GM19455 (cell line): ENCODE results near the gene MDP1.
A peak's percentile ranks its signal among the peaks of the same experiment; 100 is the strongest.

ENCODE experiments used
- ATAC-seq: cut with Tn5 transposase; IDR thresholded peaks from one replicate; pipeline ENCODE4 v1.9.1; 2021; ENCODE audit not compliant: unreplicated experiment

Gene MDP1

DNA sequence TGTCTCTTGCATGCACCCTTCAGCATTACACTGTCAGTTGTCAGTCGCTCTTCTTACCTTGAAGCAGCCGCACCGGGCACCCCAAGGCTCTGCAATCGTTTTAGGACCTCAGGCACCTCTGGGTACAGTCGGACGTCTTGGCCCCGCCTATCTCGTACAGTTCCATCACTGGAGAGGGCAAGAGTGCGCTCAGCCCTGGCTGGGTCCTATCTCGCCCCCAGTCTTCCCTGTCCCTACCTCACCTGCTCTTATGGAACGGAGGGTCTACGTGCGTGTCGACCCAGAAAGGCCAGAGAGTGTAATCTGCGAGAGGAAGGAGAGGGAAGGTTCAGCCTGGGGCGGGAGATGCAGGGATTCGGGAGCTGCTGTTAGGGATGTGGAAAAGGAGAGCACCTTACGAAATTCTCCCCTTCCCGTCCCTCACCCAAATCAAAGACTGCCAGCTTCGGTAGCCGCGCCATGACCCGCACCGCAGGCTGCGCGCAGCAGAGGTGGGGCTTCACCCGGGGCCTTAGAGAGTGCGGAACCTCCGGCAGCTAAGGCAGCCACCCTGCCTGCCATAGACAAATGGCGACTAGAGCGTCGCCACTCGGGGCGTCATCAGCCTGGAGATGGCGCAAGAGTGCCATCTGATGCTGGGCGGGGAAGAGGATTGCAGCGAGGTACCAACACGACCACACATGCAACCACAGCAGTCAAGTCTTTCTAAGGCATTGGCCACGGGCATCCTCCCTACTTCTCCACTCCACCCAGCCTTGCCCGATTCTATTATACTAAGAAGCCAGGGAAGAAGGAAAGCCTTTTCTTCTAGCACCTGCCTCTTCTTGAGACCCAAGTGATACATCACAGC, at the start of gene MDP1:
Gene MDP1 (minus strand): TSS at position 572 of the 850 bp plus-strand sequence. CDS start 111 bp downstream, at position 461.
- ATAC-seq, result peak; percentile 62

DNA sequence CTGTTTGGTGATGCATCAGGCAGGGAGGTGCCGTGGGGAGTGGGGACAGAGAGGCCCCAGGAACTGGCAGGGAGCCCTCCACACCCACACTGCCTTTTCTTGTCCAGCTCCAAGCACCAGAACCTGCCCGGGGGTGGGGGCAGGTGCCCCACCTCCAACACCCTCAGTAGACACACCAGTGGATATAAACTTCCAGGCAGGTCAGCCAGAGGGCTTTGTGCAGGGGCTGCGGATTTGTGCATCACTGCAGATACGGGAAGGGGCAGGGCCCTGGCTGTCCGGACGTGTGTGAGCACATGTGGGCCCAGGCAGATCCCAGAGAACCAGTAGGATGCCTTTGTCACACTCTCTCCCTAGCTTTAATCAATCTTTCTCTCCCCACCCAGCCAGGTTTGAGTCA, 48.4 kb upstream of the MDP1 start:
- no peak for ATAC-seq

DNA sequence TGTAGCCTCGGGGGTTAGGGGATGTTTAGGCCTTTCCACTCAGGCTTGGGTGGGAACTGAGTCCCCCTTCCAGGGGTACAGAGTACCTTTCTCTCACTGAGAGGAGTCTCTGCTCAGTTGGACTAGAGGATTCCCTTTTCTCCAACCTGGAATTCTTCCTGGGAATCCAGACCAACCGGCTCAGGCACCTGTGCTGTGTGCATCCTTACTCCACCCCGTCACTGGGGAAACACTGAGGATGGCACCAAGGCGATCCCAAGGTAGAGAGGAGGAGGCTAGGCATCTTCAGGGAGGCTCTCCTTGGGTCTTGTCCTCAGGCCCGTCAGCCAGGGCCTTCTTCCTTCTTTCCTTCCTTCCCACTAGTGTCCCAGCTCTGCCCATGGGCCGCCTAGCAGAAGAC, 48.0 kb upstream of the MDP1 start:
- no peak for ATAC-seq

DNA sequence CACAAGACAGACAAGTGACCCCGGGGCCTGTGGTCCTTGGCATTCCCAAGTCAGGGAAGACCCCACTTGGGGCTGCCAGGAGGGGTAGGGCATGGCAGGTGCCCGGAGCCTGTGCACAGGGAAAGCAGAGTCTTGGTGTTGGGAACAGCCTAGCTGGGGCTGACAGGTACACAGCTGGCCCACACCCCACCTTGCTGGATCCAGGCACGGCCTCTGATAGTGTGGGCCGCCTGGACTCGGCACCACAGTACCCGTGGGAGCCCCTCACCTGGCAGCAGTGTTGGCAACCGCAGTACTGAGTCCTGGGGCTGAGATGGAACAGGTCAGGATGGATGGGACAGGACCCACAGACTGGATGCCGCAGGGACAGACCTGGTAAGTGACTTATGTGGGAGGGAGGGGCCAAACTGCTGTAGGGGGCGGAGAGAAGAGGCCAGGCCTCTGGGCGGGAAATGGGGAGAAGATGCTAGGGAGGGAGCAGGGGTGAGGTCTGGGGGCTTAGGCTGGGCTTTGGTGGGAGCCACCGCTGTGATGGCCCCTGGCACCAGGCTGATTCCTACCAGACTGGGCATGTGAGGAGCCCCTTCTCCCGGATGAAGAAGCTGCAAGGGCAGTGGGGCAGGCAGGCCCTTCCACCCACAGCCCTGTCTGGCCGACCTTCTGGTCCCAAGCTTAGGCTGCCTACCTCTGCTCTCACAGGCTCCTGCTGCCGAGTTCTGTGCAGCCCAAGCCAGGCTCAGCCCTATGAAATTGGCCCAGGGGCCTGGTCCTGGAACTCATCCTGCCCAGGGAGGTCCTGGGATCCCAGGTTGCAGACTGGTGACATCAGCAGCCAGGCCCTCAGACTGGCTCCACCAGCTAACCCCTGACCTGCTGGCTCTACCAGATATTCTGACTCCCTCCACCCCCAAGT, 47.2 kb upstream of the MDP1 start, which contains the start of gene TGM1:
Gene TGM1 (minus strand): TSS at position 357 of the 913 bp plus-strand sequence. CDS start 825 bp downstream, outside the sequence.
- ATAC-seq, result no peak

DNA sequence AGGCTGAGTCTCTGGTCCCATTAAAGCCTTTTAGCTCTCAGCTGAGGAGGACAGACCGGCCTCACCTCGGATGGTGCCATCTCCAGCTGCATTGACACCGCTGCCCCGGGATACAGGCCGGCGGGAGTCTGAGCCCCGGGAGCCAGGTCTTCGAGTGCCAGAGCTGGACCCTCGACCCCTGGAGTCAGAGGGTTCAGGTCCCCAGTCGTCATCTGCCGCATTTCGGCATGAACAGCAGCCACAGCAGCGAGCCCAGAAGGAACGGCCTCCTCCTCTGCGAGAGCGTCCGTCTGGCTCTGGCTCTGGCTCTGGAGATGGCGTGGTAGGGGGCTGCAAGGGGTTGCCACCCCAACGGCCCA, 46.1 kb upstream of the MDP1 start:
- no peak for ATAC-seq

DNA sequence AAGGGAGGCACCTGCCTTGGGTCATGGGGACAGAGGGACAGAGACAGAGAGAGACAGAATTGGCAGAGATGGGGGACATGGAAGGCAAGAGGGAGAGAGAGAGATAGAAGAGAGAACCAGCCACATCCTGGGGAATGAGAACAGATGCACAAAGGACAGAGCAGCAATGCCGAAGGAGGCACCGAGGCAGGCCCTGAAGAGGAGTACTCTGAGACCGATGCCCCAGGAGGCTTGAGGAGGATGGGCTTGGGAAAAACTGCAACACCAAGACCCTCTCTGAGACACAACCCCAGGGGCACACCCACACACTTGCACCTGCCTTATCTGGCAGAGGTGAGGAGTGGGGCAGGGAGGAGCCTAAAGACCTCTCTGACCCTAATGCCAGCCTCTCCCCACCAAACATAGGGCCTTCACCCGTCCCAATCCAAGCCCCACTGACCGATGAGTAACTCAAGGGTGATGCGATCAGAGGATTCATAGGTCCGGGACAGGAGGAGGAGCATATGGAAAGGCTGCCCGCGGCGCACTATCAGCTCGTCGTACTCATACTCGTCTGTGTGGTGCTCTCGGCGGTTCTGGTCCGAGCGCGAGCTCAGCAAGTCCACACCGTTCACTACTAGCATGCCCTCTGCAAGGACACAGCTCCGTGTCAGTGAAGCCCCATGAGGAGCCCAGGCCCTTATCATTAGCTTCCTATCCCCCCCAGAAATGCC, 45.5 kb upstream of the MDP1 start:
- no peak for ATAC-seq

DNA sequence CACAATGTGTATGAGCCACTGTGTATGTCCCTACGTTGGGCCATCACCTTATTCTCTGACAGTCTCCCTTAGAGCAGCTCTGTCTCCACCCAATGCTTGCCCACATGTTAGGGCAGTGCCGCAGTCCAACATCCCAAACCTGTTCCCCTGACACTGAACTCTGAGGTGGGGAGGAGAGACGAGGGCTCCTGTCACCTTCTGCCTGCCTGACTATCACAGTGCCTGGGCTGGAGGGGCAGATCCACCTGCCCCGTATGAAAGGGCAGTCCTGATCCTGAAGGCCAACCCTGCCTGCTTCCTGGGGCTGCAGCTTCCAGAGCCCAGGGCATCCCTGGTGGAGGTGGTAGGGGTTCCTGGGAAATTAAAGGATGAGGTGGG, 44.9 kb upstream of the MDP1 start:
- ATAC-seq, result no peak

DNA sequence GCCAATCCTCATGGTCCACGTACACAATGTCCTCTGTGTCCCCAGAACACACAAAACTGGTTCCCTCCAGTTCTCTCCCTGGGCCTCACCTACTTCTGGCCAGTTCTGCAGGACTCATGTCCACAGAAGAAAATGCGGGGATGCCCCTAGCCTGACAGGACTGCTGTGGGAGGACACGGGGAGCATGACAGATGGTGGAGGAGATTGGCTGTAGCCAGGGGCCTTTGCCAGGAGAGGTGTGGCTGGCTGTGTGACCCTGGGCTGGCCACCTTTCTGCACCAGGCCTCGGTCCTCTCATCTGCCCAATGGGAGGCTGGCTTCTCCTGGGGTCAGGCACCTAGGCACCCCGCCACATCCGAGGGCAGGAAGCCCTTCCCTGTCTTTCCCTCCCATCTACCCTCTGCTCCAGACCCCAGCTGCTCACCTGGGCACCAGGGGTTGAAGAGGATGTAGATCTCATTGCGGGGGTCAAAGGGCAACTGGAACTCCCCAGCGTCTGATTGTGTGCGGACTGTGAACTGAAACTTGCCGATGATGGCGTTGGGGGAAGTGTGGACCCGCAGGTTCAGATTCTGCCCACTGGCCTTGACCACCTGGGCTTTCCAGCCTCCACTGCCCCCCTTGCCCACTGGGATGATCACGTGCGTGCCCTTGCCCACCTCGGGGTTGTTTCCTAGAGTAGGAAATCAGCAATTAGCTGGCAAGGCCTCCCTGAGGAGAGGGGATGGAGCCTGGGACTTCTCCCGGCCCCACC, 44.3 kb upstream of the MDP1 start:
- ATAC-seq, result no peak

DNA sequence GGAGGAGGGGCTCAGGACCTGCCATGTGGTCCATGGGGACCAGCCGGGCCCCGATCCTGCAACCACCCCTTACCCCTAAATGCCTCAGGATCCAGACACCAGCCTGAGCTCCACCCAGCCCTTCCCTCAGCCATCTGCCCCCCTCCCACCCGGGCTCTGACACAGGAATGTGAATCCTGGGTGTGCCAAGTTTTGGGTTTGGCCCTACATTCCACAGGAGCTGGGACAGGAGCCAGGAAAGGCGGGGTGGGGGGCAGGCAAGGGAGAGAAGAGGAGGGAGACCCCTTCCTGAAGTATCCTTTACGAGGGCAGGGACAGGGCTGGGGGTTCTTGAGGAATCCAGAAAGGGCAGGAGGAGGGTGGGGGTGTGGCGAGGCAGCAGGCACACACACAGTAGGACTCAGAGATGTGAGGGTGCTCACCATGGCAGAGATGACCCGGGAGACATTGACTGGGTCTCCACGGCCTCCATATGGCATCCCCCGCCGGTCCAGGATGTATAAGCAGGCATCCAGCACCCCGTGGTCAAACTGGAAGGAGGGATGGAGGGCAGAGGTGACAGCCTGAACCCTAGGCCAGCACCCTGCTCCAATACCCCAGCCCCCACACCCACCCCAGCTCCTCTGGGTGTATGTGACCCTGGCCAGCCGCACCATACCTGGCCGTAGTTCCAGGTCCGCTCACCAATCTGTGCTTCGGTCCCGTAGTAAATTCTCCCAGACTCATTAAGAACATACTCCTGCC, 43.6 kb upstream of the MDP1 start:
- no peak for ATAC-seq

DNA sequence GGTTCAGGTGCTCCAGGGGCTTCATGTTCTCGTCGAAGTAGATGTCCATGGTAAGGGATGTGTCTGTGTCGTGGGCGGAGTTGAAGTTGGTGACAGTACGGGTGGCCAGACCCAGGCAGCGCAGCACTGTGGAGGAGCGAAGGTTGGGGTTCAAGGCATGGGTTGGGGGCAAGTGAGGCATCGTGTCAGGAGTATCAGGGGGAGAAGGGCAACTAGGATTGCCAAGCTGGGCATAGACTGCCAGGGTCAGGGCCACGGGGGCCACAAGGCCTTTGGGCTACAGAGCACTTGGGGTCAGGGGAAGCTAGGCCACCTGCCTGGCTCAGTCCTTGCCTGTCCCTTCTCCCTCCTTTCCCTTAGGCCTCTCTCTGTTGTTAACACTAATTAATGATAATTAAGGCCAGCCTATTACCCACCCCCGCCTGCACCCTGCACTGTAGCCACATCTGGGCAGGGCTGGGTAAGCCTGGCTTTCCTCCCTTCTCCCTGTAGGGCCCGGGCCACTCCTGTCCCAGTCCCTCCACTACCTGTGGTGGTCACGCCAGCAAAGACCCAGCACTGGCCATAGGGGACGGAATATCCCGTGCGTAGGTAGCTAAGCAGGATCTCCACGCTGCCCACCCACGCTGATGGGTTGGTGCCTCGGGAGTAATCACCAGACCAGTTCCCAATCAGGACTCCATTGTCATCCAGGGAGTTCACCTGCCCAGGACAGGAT, 42.8 kb upstream of the MDP1 start:
- no peak for ATAC-seq

DNA sequence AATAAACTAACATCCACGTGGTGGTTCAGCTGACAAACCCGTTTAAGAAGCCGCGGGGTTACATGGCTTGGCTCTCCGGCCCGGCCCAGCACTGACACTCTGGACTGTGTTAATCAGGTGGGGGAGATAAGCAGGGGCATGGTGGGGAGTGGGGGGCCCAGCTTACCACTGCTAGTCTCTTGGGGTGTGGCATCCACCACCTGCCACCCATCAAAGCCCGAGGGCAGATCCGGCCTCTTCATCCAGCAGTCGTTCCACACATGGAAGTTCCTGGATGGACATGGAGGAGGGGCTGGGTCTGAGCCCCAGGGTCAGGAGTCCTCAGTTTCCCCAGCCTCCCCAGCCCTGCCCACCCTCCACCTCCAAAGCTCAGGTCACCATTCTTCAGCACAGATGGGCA, 42.3 kb upstream of the MDP1 start:
- ATAC-seq, result no peak

DNA sequence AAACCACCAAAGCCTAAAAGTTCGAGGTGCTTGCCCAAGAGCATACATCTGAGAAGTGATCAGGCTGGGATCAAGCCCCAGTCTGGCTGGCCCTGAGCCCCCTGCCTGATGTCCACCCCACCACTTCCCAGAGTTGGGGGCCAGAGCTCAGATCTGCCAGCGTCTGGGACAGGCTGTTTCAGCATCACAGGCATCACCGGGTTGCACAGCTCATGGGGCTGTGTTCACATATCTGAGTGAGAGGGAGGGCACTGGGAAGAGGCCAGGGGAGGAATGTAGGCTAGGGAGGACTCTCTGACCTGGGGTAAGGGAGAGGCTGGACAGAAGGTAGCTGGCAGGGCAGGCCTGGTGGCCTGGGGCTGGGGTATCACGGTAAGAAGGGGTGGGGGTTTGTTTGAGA, 41.1 kb upstream of the MDP1 start:
- ATAC-seq, result no peak

DNA sequence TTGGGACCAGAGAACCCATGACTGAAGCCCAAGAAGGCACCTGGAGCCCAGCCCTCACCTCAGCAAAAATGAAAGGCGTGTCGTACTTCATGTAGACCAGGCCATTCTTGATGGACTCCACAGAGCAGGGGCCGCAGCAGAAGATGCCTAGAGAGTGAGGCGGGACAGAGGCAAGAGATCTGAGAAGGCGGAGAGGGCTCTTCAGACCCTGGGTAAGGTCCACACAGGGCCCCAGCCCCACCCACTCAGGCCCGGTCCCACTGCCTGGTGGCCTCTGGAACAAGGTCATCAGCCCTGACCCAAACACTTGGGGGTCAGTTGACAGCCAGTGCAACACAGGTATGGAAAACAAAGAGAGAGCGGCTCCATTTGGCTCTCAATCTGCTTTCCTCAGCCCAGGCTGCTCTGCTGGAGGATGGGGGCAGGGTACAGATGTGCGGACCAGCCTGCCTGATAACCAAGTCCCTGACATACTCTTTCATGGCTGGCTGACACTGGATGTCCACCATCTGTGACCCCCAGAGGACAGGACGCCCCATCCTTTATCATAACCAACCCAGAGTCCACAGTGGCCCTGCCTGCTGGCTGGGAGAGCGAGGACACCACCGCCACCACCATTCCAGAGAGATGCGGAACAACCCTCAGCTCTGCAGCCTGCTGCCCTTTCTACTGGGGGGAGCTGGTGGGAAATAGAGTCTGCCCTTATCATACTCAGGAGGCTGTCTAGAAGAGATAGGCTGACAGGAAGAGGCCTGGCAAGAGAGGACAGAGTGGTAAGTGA, 40.3 kb upstream of the MDP1 start:
- no peak for ATAC-seq

DNA sequence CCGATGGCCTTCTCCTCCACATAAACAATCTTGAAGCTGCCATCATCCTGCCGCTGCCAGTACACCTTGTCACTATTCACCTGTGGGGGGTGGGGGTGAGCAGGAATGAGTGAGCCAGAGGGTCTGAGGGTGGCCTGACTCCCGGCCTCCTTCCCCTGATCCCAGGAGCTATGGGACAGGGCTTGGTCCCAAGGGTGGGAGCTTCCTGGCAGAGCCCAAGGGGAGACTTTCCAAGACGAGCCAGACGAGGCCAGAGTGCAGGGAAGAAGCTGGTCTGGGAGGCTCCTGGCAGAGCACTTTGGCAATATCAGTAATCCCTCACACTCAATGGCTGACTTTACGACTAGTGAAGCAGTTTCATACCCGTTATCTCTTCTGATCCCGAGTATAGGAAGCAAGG, 39.6 kb upstream of the MDP1 start:
- ATAC-seq, result no peak

DNA sequence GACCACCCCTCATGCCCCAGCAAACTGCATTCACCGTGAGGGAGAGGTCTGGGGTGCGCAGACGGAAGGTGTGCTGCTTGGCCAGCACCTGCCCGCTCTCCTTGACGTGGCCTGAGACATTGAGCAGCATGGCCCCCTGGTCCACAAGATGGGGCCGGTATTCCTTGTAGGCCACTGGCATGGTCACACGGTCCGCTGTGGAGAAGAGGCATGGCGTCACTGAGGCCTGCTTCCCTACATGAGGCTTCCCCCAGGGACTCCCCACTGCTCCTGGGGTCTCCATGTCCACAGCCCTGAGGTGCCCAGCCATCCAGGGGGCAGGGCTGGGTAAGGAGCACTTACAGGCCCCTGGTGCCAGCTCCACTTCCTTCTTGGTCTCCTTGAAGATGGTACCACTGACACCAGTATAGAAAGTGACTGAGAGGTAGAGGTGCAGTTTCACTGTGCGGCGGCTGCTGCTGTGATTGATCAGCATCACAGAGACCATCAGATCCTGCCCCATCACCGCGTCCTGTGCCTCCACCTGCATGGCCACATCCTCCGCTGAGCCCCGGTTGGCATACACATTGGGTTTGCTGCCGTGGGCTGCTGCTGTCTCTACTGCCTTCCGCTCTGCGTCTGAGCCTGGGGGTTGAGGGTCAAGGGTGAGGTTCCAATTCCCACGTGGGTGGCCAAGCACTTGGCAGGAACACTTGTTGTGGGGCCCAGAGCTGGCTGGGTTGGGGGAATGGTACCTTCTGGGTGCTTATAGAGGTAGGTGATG, 38.9 kb upstream of the MDP1 start:
- no peak for ATAC-seq

DNA sequence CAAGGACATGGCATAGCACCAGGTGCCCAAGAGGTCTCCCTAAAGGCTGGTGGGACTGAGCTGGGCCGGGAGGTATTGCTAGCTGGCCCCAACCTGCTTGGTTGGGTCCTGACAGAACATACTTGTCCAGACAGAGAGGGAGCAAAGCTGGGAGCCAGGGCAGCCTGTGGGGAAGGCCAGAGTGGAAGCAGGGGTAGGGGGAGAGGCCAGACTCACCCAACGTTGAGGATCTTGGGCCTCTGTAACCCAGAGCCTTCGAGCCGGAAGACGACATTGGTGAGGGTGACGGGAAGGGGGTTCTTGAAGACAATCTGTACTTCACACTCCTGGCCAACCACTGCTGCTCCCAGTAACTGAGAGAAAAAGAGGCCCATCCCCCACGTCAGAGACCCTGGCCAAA, 38.1 kb upstream of the MDP1 start:
- ATAC-seq, result no peak

DNA sequence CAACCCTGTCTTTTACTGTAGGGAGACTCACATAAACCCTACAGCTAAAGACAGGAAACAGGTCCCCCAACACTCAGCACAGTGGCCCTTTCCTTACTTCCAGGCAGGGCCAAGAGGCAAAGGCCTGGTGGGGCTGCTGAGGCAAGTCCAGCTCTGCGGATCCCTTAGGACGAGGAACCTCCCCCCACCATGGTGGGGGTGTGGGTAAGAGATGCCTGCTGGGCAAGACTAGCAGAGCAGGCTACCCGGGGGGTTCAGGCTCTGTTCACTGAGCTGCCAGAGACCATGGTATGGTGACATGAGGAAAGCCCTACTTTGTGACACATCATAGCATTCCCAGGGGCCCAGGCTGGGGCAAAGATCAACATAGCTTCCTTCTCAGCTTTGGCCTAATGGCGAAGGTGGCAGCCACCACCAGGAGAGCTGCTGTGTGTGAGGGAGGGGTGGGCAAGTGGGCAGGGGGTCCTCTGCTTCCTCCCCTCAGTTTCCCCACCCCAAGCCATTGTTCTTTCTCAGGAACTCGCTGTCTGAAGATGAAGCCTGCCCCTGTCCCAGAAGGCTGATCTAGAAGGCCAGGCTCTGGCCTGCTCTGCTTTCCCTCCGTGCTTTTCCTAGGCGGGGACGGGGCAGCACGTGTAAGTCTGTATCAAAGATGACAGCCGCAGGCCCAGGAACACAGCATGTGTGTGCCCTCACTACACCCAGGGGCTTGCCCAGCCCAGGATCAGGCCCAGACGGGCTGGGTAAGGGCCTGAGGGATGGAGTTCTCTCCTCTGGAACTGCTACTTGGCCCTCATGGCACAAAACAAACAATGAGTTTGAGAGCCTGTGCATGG, 36.6 kb upstream of the MDP1 start:
- no peak for ATAC-seq
